IMR-90 (cell line): ENCODE data around the gene NTMT1. TPM values are rescaled to one million over a fixed set of nuclear protein-coding genes. Genes with fewer than 3 reads are reported as not detected.

ENCODE experiments used
- ATAC-seq: fragments of 200-7000 bp; cut with Tn5 transposase; 2 replicates; pipeline ENCODE4 v1.9.1; 2020; ENCODE audit warnings: low read depth, mild to moderate bottlenecking, moderate library complexity
- BruUV-seq: library from RNA; stranded (reverse); fragments of 400-500 nt; replicated peaks from 2 replicates; lab custom pipeline; 2021; lab: Mats Ljungman, UMichigan
- CTCF ChIA-PET: fragments of 300-600 bp; formaldehyde crosslinking; extraction: SDS; loops from one replicate; lab custom pipeline; 2021; ENCODE audit warnings: antibody characterized with exemption; lab: Yijun Ruan, JAX
- POLR2A ChIA-PET: fragments of 300-600 bp; sonication (Branson Sonifier 250); formaldehyde crosslinking; loops from one replicate; lab custom pipeline; 2022; ENCODE audit warnings: antibody characterized with exemption; ENCODE audit not compliant: unreplicated experiment; lab: Charles Lee
- DNase-seq: peaks from one replicate; pipeline ENCODE4 v3.0.0; 2013
- H2AFZ ChIP-seq: replicated peaks from 2 replicates; pipeline ENCODE3; 2013; ENCODE audit warnings: low read length, mild to moderate bottlenecking; ENCODE audit not compliant: poor library complexity
- H2AK5ac ChIP-seq: 2 replicates; pipeline ENCODE4 v1.6.1; 2013; ENCODE audit warnings: low read depth, low read length, inconsistent platforms
- H2AK9ac ChIP-seq: replicated peaks from 2 replicates; pipeline ENCODE3; 2013; ENCODE audit warnings: mild to moderate bottlenecking, low read depth, low read length, moderate library complexity; ENCODE audit not compliant: poor library complexity
- H2BK120ac ChIP-seq: 2 replicates; pipeline ENCODE4 v1.6.1; 2013; ENCODE audit warnings: low read depth, low read length, inconsistent platforms
- H2BK15ac ChIP-seq: 3 replicates; pipeline ENCODE4 v1.6.1; 2013; ENCODE audit warnings: low read depth, low read length, inconsistent platforms
- H2BK20ac ChIP-seq: 2 replicates; pipeline ENCODE4 v1.6.1; 2013; ENCODE audit warnings: low read depth, mild to moderate bottlenecking, inconsistent platforms, low read length, moderate library complexity
- H2BK5ac ChIP-seq: 2 replicates; pipeline ENCODE4 v1.6.1; 2013; ENCODE audit warnings: mild to moderate bottlenecking, low read depth, low read length, inconsistent platforms; ENCODE audit not compliant: poor library complexity, severe bottlenecking
- H3K14ac ChIP-seq: replicated peaks from 2 replicates; pipeline ENCODE4 v1.6.1; 2013; ENCODE audit warnings: low read depth, low read length, inconsistent platforms
- H3K18ac ChIP-seq: 2 replicates; pipeline ENCODE4 v1.6.1; 2013; ENCODE audit warnings: low read depth, low read length, control low read depth
- H3K23ac ChIP-seq: 2 replicates; pipeline ENCODE4 v1.6.1; 2013; ENCODE audit warnings: low read depth, low read length, inconsistent platforms
- H3K27ac ChIP-seq: 2 replicates; pipeline ENCODE4 v1.5.1; 2013; ENCODE audit warnings: mild to moderate bottlenecking, control low read depth, low read length; ENCODE audit not compliant: insufficient read depth
- H3K27me3 ChIP-seq: 2 replicates; pipeline ENCODE4 v1.6.1; 2013; ENCODE audit warnings: low read length; ENCODE audit not compliant: control insufficient read depth, insufficient read depth
- H3K36me3 ChIP-seq: 2 replicates; pipeline ENCODE4 v1.6.1; 2013; ENCODE audit warnings: low read length, mixed read lengths; ENCODE audit not compliant: control insufficient read depth, insufficient read depth
- H3K4ac ChIP-seq: 2 replicates; pipeline ENCODE4 v1.6.1; 2013; ENCODE audit warnings: low read depth, low read length, inconsistent platforms
- H3K4me1 ChIP-seq: 2 replicates; pipeline ENCODE4 v1.6.1; 2013; ENCODE audit warnings: low read length, mixed read lengths; ENCODE audit not compliant: control insufficient read depth, insufficient read depth
- H3K4me2 ChIP-seq: 2 replicates; pipeline ENCODE4 v1.6.1; 2013; ENCODE audit warnings: low read depth, mild to moderate bottlenecking, control low read depth, low read length, moderate library complexity
- H3K4me3 ChIP-seq: 2 replicates; pipeline ENCODE4 v1.5.1; 2013; ENCODE audit warnings: low read depth, mild to moderate bottlenecking, control low read depth, low read length, moderate library complexity; ENCODE audit not compliant: insufficient read depth
- H3K56ac ChIP-seq: 2 replicates; pipeline ENCODE4 v1.6.1; 2013; ENCODE audit warnings: low read length, inconsistent platforms; ENCODE audit not compliant: insufficient read depth; ENCODE audit errors: extremely low read depth
- H3K79me1 ChIP-seq, 2 experiments: 2 replicates each; pipeline ENCODE4 v1.6.1; 2013; ENCODE audit warnings: low read length in 2 of 2, inconsistent platforms in 1 of 2, low read depth in 1 of 2
- H3K9ac ChIP-seq: 2 replicates; pipeline ENCODE4 v1.6.1; 2013; ENCODE audit warnings: low read depth, low read length, control low read depth
- H3K9me1 ChIP-seq: 2 replicates; pipeline ENCODE4 v1.6.1; 2013; ENCODE audit warnings: low read length, inconsistent platforms; ENCODE audit not compliant: insufficient read depth
- H3K9me3 ChIP-seq: 2 replicates; pipeline ENCODE4 v1.6.1; 2013; ENCODE audit warnings: low read length; ENCODE audit not compliant: control insufficient read depth, insufficient read depth
- H4K20me1 ChIP-seq: 2 replicates; pipeline ENCODE4 v1.6.1; 2013; ENCODE audit warnings: low read length, inconsistent platforms; ENCODE audit not compliant: insufficient read depth
- H4K5ac ChIP-seq: 2 replicates; pipeline ENCODE4 v1.6.1; 2013; ENCODE audit warnings: mild to moderate bottlenecking, low read depth, low read length, control low read depth
- H4K8ac ChIP-seq, 2 experiments: 2 replicates each; pipeline ENCODE4 v1.6.1; 2013; ENCODE audit warnings: low read depth in 2 of 2, low read length in 2 of 2, control low read depth in 1 of 2, inconsistent platforms in 1 of 2
- H4K91ac ChIP-seq: 2 replicates; pipeline ENCODE4 v1.6.1; 2013; ENCODE audit warnings: low read depth, low read length, inconsistent platforms; ENCODE audit not compliant: insufficient read depth
- BHLHE40 ChIP-seq: fragments of 150-350 bp; IDR thresholded peaks from 2 replicates; pipeline ENCODE4 v1.6.1; 2016; ENCODE audit warnings: mild to moderate bottlenecking, low read depth, low read length
- MAFK ChIP-seq: IDR thresholded peaks from 2 replicates; pipeline ENCODE4 v1.6.1; 2012; ENCODE audit warnings: low read depth, low read length, improper control_type of control experiment
- RAD21 ChIP-seq: IDR thresholded peaks from 2 replicates; pipeline ENCODE4 v1.6.1; 2012; ENCODE audit warnings: low read length, improper control_type of control experiment
- RFX5 ChIP-seq: IDR thresholded peaks from 2 replicates; pipeline ENCODE4 v1.8.0; 2012; ENCODE audit warnings: low read depth, mild to moderate bottlenecking, low read length, moderate library complexity
- WGBS, 2 experiments: methylation state at CpG; one replicate each; pipeline versions ENCODE4 v1.1.5 to v1.1.7; 2013; ENCODE audit warnings: missing lambda C conversion rate in 2 of 2; ENCODE audit not compliant: insufficient read length in 1 of 2; ENCODE audit errors: extremely low coverage in 2 of 2; 5-methylcytosine and 5-hydroxymethylcytosine counted together
- dilution Hi-C: fragments of 300-500 bp; cut with HindIII; formaldehyde crosslinking; loops from one replicate; pipeline ENCODE4 v1.14.3; 2018; ENCODE audit warnings: low sequenced_read_pairs; ENCODE audit not compliant: unreplicated experiment
- in situ Hi-C: fragments of 300-500 bp; cut with MboI; formaldehyde crosslinking; loops from 3 replicates; pipeline ENCODE4 v1.14.3; 2019; ENCODE audit warnings: low sequenced_read_pairs, inconsistent platforms, mixed read lengths
- intact Hi-C: fragments of 100-400 bp; cut with micrococcal nuclease; formaldehyde crosslinking; loops from 2 replicates; pipeline ENCODE4 v1.10.0; 2022
- polyA plus RNA-seq, 3 experiments: library from polyadenylated mRNA; depleted of rRNA; stranded (reverse); fragments of >200 nt; gene quantifications; 2 replicates each; pipeline ENCODE4 v1.2.3, GENCODE V29; 2012; ENCODE audit warnings: low replicate concordance in 1 of 3
- total RNA-seq: library from RNA; depleted of rRNA; stranded (reverse); fragments of >200 nt; gene quantifications from 2 replicates; pipeline ENCODE4 v1.2.3, GENCODE V29; 2012

The NTMT1 gene
- total and polyA plus RNA-seq, 2 of the 4 experiments (the other 2 are of a cell fraction), result 68.1 to 88.1 TPM

DNA sequence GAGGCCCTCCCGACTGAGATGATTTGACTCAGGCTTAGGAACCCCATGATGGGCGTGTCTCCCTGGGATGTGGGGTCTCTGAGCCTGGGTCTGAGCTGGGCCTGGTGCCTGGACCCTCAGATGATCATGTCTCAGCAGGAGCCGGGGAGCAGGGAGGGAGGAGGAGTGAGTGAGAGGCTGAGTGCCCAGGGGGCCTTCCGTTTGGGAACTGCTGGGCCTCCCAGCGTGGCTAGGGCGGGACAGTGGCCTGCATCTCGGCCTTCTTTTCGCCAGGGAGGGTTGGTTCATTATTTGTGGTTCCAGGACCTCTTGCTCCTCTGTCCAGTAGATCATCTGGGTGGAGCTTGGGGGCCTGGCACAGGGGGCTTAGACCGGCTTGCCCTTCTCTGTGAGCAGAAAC, 45.1 kb downstream of the NTMT1 start:
- Histone ChIP-seq H4K20me1 (peaks cover 56% of the 10 kb centered on the region), H2AK5ac (peak overlapping the region; percentile 81), H3K4ac (peak overlapping the region; percentile 68), H3K4me1 (peaks cover 31% of the 10 kb centered on the region), H3K9ac (no peak overlapping the region), H4K8ac (peak overlapping the region in 1 of 2 experiments; percentile 20; a peak in 1 of 4 replicates), H3K9me3 (no peaks in the 10 kb centered on the region), H4K91ac (peak overlapping the region; percentile 62), H2BK120ac (peak overlapping the region; percentile 42), H3K14ac (0 out of 2 replicates have a peak overlapping the region, but pooled peaks have one; percentile 67), H3K4me3 (no peak overlapping the region), H3K18ac (0 out of 2 replicates have a peak overlapping the region, but pooled peaks have one; percentile 26), H4K5ac (no peak overlapping the region), H3K9me1 (peaks cover 19% of the 10 kb centered on the region), H2BK5ac (peak overlapping the region; percentile 23), H3K27me3 (no peaks in the 10 kb centered on the region), H3K27ac (no peak overlapping the region), H2BK15ac (no peak overlapping the region), H3K36me3 (peaks cover 21% of the 10 kb centered on the region), H3K56ac (no peak overlapping the region), H2AFZ (peak overlapping the region; percentile 5), H3K23ac (peak overlapping the region; percentile 57; the same call in 1 of the 2 replicates), H3K79me1 (peaks cover 15 to 88% of the 10 kb centered on the region in 2 experiments), H3K4me2 (no peak overlapping the region), H2AK9ac (peak overlapping the region; percentile 58), H2BK20ac (peak overlapping the region; percentile 56; the same call in 1 of the 2 replicates)
- WGBS, 2 experiments, result 100% methylated on average over 2 of the region's 9 CpGs; no CpG with 5 or more reads in 1 of the 2 experiments
- DNase-seq (no peak), ATAC-seq (no peak)
- in situ Hi-C loops, result no loop called here
- intact Hi-C loops, result no loop called here
- dilution Hi-C loops, result no loop called here
- no TSS peak for BruUV-seq
- POLR2A ChIA-PET, result no interaction called here
- TF ChIP-seq RAD21 (no peak), MAFK (no peak), BHLHE40 (no peak), RFX5 (no peak)
- CTCF ChIA-PET, result no interaction called here
